Measurements from ENCODE around the gene SNAPC3.
"Not testable (repeated sequence)": the region's sequence is repeated elsewhere in the genome, so short reads cannot be mapped to it uniquely, and the experiment has no call there.

The SNAPC3 gene

GRCh38 chr9:15423231-15423985 is 732 bp downstream of the SNAPC3 start:
- peak; percentile 24 for TF ChIP-seq CTCF (IDR thresholded peaks at IDR 0.05; ENCODE audit: low read depth, low read length)
- no peak for DNase-seq (ENCODE audit: extremely low read depth, low read depth)

GRCh38 chr9:15426019-15426418 is 3.3 kb downstream of the SNAPC3 start:
- TF ChIP-seq CTCF (IDR thresholded peaks at IDR 0.05; ENCODE audit: low read depth, low read length): no peak
- no peak for DNase-seq (ENCODE audit: extremely low read depth, low read depth)

GRCh38 chr9:15427702-15428101 is 5.0 kb downstream of the SNAPC3 start:
- not testable (repeated sequence) for DNase-seq (ENCODE audit: extremely low read depth, low read depth)

- TF ChIP-seq CTCF (IDR thresholded peaks at IDR 0.05; ENCODE audit: low read depth, low read length): no peak
- DNase-seq (ENCODE audit: extremely low read depth, low read depth): no peak
These were observed 8.5 kb downstream of the SNAPC3 start for GRCh38 chr9:15430920-15431844.

GRCh38 chr9:15433191-15433590 is 10.5 kb downstream of the SNAPC3 start:
- DNase-seq (ENCODE audit: extremely low read depth, low read depth): no peak
- no peak for TF ChIP-seq CTCF (IDR thresholded peaks at IDR 0.05; ENCODE audit: low read depth, low read length)

GRCh38 chr9:15433661-15434060 is 11.0 kb downstream of the SNAPC3 start:
- TF ChIP-seq CTCF (IDR thresholded peaks at IDR 0.05; ENCODE audit: low read depth, low read length): no peak
- no peak for DNase-seq (ENCODE audit: extremely low read depth, low read depth)

- TF ChIP-seq CTCF (IDR thresholded peaks at IDR 0.05; ENCODE audit: low read depth, low read length): no peak
- DNase-seq (ENCODE audit: extremely low read depth, low read depth): no peak
These were observed 16.2 kb downstream of the SNAPC3 start for GRCh38 chr9:15438891-15439290.

- DNase-seq (ENCODE audit: extremely low read depth, low read depth): not testable (repeated sequence)
These were observed 19.2 kb downstream of the SNAPC3 start for GRCh38 chr9:15441841-15442240.

GRCh38 chr9:15442264-15442663 is 19.6 kb downstream of the SNAPC3 start:
- not testable (repeated sequence) for DNase-seq (ENCODE audit: extremely low read depth, low read depth)

Data from AG09319 (cell line).